Measurements from ENCODE around the gene PCGF1.

DNA sequence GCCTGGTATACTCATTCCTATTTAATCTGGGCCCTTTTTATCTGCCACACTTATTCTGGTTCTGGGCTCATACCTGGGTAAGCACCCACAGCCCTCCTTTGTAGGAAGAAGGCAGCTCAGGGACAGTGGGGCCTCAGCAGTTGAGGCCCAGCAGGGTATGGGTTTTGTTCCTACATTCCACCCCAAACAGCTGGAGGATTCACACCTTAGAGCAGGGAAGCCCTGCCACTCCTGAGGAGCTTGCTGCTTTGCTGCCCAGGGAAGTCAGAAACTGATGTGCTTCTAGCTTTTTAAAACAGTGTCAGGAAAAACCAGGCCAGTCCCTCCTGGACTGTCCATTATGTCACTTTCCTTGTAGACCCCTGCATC is 6.9 kb downstream of the PCGF1 start:
- TF ChIP-seq EP300 (IDR thresholded peaks at IDR 0.05; ENCODE audit: borderline replicate concordance in 1 of 2, low read depth in 2 of 2, low read length in 2 of 2) (no peak), SP1 (IDR thresholded peaks at IDR 0.05; ENCODE audit: low read depth, low read length) (no peak), EZH2 (IDR thresholded peaks at IDR 0.05; ENCODE audit: low read depth, low read length, severe bottlenecking) (no peak), SIN3A (conservative IDR thresholded peaks at IDR 0.05 in 1 of 2, IDR thresholded peaks at IDR 0.05 in 1 of 2; ENCODE audit: low read depth in 1 of 2, low read length in 2 of 2) (no peak), BACH1 (IDR thresholded peaks at IDR 0.05; ENCODE audit: low read length) (no peak), POLR2AphosphoS5 (IDR thresholded peaks at IDR 0.05; ENCODE audit: low read depth, low read length) (no peak), TAF1 (IDR thresholded peaks at IDR 0.05; ENCODE audit: low read depth, low read length) (no peak), CREB1 (IDR thresholded peaks at IDR 0.05) (no peak)
- TF ChIP-seq, protein P1, sequence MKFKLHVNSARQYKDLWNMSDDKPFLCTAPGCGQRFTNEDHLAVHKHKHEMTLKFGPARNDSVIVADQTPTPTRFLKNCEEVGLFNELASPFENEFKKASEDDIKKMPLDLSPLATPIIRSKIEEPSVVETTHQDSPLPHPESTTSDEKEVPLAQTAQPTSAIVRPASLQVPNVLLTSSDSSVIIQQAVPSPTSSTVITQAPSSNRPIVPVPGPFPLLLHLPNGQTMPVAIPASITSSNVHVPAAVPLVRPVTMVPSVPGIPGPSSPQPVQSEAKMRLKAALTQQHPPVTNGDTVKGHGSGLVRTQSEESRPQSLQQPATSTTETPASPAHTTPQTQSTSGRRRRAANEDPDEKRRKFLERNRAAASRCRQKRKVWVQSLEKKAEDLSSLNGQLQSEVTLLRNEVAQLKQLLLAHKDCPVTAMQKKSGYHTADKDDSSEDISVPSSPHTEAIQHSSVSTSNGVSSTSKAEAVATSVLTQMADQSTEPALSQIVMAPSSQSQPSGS (IDR thresholded peaks at IDR 0.05; ENCODE audit: low read length) = no peak
- TF ChIP-seq, protein P2, sequence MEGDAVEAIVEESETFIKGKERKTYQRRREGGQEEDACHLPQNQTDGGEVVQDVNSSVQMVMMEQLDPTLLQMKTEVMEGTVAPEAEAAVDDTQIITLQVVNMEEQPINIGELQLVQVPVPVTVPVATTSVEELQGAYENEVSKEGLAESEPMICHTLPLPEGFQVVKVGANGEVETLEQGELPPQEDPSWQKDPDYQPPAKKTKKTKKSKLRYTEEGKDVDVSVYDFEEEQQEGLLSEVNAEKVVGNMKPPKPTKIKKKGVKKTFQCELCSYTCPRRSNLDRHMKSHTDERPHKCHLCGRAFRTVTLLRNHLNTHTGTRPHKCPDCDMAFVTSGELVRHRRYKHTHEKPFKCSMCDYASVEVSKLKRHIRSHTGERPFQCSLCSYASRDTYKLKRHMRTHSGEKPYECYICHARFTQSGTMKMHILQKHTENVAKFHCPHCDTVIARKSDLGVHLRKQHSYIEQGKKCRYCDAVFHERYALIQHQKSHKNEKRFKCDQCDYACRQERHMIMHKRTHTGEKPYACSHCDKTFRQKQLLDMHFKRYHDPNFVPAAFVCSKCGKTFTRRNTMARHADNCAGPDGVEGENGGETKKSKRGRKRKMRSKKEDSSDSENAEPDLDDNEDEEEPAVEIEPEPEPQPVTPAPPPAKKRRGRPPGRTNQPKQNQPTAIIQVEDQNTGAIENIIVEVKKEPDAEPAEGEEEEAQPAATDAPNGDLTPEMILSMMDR (IDR thresholded peaks at IDR 0.05; ENCODE audit: control extremely low read depth in 1 of 3, insufficient read depth in 1 of 3, low read depth in 1 of 3, low read length in 3 of 3) = no peak
